HCT116 (cell line): Measurements from ENCODE around the gene DTX3L. TPM values are rescaled to one million over a fixed set of nuclear protein-coding genes. Genes with fewer than 3 reads are reported as not detected.

Source experiments
- ATAC-seq: fragments of 200-7000 bp; cut with Tn5 transposase; 2 replicates; pipeline ENCODE4 v1.9.1; 2020; ENCODE audit warnings: mild to moderate bottlenecking, moderate library complexity
- BruUV-seq: library from RNA; stranded (reverse); fragments of 400-500 nt; replicated peaks from 2 replicates; lab custom pipeline; 2021; lab: Mats Ljungman, UMichigan
- CTCF ChIA-PET: fragments of 300-600 bp; sonication (Branson Sonifier 250); formaldehyde crosslinking; loops from one replicate; lab custom pipeline; 2021; ENCODE audit warnings: antibody characterized with exemption; lab: Charles Lee
- POLR2A ChIA-PET: fragments of 300-600, 350-600 bp; sonication (Branson Sonifier 250); formaldehyde crosslinking; loops from one replicate; lab custom pipeline; 2021; ENCODE audit warnings: antibody characterized with exemption; lab: Charles Lee
- RAD21 ChIA-PET, 2 experiments: fragments of 300-600 bp; sonication (Branson Sonifier 250); formaldehyde crosslinking; loops; one replicate each; lab custom pipeline; 2023; ENCODE audit warnings: low total read pairs in 2 of 2; ENCODE audit not compliant: uncharacterized antibody in 2 of 2, unreplicated experiment in 2 of 2, low non-redundant PET in 1 of 2; lab: Charles Lee
- DNase-seq: peaks from one replicate; pipeline ENCODE4 v3.0.0-alpha.2; 2010; ENCODE audit warnings: low read depth, low spot score
- H2AFZ ChIP-seq: fragments of 200-600 bp; shearing (Covaris generic), sonication (generic); 2 replicates; pipeline ENCODE4 v1.6.1; 2017; ENCODE audit warnings: low read depth, mixed run types, mixed read lengths, antibody characterized with exemption, low read length; ENCODE audit not compliant: poor library complexity, severe bottlenecking
- H3K27ac ChIP-seq: 2 replicates; pipeline ENCODE4 v1.5.1; 2012; ENCODE audit warnings: low read depth, low read length
- H3K27me3 ChIP-seq: fragments of 200-600 bp; sonication (generic); 2 replicates; pipeline ENCODE4 v1.6.1; 2016; ENCODE audit warnings: mixed run types, low read length, mixed read lengths; ENCODE audit not compliant: insufficient read depth
- H3K36me3 ChIP-seq, 2 experiments: fragments of 200-500 bp in 1 of 2; fragments of 200-600 bp in 1 of 2; sonication (Bioruptor generic) in 1 of 2; sonication (generic) in 1 of 2; 2 replicates each; pipeline versions ENCODE4 v1.5.1 to v1.6.1; 2014 to 2016; ENCODE audit warnings: low read length in 2 of 2, inconsistent platforms in 1 of 2, mixed read lengths in 1 of 2, mixed run types in 1 of 2; ENCODE audit not compliant: insufficient read depth in 2 of 2, control insufficient read depth in 1 of 2
- H3K4me1 ChIP-seq, 2 experiments: fragments of 200-600 bp in 1 of 2; sonication (generic) in 1 of 2; 2 replicates each; pipeline versions ENCODE4 v1.5.1 to v1.6.1; 2012 to 2017; ENCODE audit warnings: low read length in 2 of 2, inconsistent platforms in 1 of 2, mild to moderate bottlenecking in 1 of 2, mixed read lengths in 1 of 2, mixed run types in 1 of 2, moderate library complexity in 1 of 2; ENCODE audit not compliant: insufficient read depth in 2 of 2, control insufficient read depth in 1 of 2
- H3K4me2 ChIP-seq: fragments of 200-600 bp; sonication (generic); 2 replicates; pipeline ENCODE4 v1.6.1; 2017; ENCODE audit warnings: mixed run types, low read length, mixed read lengths
- H3K4me3 ChIP-seq, 2 experiments: fragments of 200-600 bp in 1 of 2; sonication (generic) in 1 of 2; replicated peaks in 1 of 2; 2 replicates each; pipeline ENCODE4 v1.5.1; 2011 to 2016; ENCODE audit warnings: low read length in 2 of 2, control low read depth in 1 of 2, low read depth in 1 of 2, mild to moderate bottlenecking in 1 of 2, mixed read lengths in 1 of 2, mixed run types in 1 of 2
- H3K79me2 ChIP-seq: fragments of 200-600 bp; sonication (generic); 2 replicates; pipeline ENCODE4 v1.6.1; 2017; ENCODE audit warnings: mild to moderate bottlenecking, mixed run types, low read length, moderate library complexity, mixed read lengths; ENCODE audit not compliant: insufficient read depth
- H3K9ac ChIP-seq: fragments of 200-600 bp; sonication (generic); 2 replicates; pipeline ENCODE4 v1.6.1; 2016; ENCODE audit warnings: low read length, mixed read lengths
- H3K9me2 ChIP-seq: fragments of 200-600 bp; sonication (generic), shearing (Covaris generic); 2 replicates; pipeline ENCODE4 v1.6.1; 2017; ENCODE audit warnings: mixed run types, mild to moderate bottlenecking, moderate library complexity; ENCODE audit not compliant: insufficient read depth
- H3K9me3 ChIP-seq, 2 experiments: fragments of 200-500 bp in 1 of 2; fragments of 200-600 bp in 1 of 2; sonication (Bioruptor generic) in 1 of 2; sonication (generic) in 1 of 2; 2 replicates each; pipeline ENCODE4 v1.6.1; 2014 to 2017; ENCODE audit warnings: low read length in 2 of 2, mixed read lengths in 2 of 2, inconsistent platforms in 1 of 2, low read depth in 1 of 2, mild to moderate bottlenecking in 1 of 2, mixed run types in 1 of 2, moderate library complexity in 1 of 2; ENCODE audit not compliant: control insufficient read depth in 1 of 2, insufficient read depth in 1 of 2
- H4K20me1 ChIP-seq: fragments of 200-600 bp; sonication (generic), shearing (Covaris generic); 2 replicates; pipeline ENCODE4 v1.6.1; 2017; ENCODE audit warnings: mixed run types, mild to moderate bottlenecking, moderate library complexity; ENCODE audit not compliant: insufficient read depth
- ATF3 ChIP-seq: IDR thresholded peaks from 2 replicates; pipeline ENCODE4 v1.6.1; 2012
- EGR1 ChIP-seq: IDR thresholded peaks from 2 replicates; pipeline ENCODE4 v1.6.1; 2012; ENCODE audit warnings: low read depth
- ELF1 ChIP-seq: IDR thresholded peaks from 2 replicates; pipeline ENCODE4 v1.6.1; 2012; ENCODE audit warnings: low read depth, borderline replicate concordance
- EZH2 ChIP-seq: fragments of 200-600 bp; sonication (generic); IDR thresholded peaks from 2 replicates; pipeline ENCODE4 v1.6.1; 2017; ENCODE audit warnings: antibody characterized with exemption, mixed run types
- JUND ChIP-seq: IDR thresholded peaks from 2 replicates; pipeline ENCODE4 v1.6.1; 2012
- MAX ChIP-seq: IDR thresholded peaks from 2 replicates; pipeline ENCODE4 v1.6.1; 2012
- POLR2A ChIP-seq: IDR thresholded peaks from 2 replicates; pipeline ENCODE4 v1.7.0; 2011; ENCODE audit warnings: borderline replicate concordance; ENCODE audit not compliant: insufficient read depth, insufficient read length; ENCODE audit errors: extremely low read depth
- POLR2AphosphoS5 ChIP-seq: IDR thresholded peaks from 2 replicates; pipeline ENCODE4 v1.6.1; 2011; ENCODE audit warnings: mild to moderate bottlenecking, low read depth, low read length, moderate library complexity
- RAD21 ChIP-seq: IDR thresholded peaks from 2 replicates; pipeline ENCODE4 v1.6.1; 2012; ENCODE audit warnings: low read depth, mild to moderate bottlenecking
- REST ChIP-seq: IDR thresholded peaks from 2 replicates; pipeline ENCODE4 v1.6.1; 2012; ENCODE audit warnings: low read depth
- SIN3A ChIP-seq: IDR thresholded peaks from 2 replicates; pipeline ENCODE4 v1.6.1; 2012; ENCODE audit warnings: low read depth
- YY1 ChIP-seq: IDR thresholded peaks from 2 replicates; pipeline ENCODE4 v1.6.1; 2011; ENCODE audit warnings: low read length, low read depth, moderate library complexity, mild to moderate bottlenecking; ENCODE audit not compliant: insufficient replicate concordance; ENCODE audit errors: extremely low read depth
- ZBTB33 ChIP-seq: IDR thresholded peaks from 2 replicates; pipeline ENCODE4 v1.6.1; 2011; ENCODE audit warnings: mild to moderate bottlenecking, low read length, moderate library complexity; ENCODE audit not compliant: insufficient replicate concordance; ENCODE audit errors: extremely low read depth
- ZFX ChIP-seq: fragments of 450-650 bp; IDR thresholded peaks from 2 replicates; pipeline ENCODE4 v1.6.1; 2017
- ZNF274 ChIP-seq: fragments of 200-500 bp; sonication (Bioruptor generic); IDR thresholded peaks from 2 replicates; pipeline ENCODE4 v1.6.1; 2014; ENCODE audit warnings: mild to moderate bottlenecking, low read depth, low read length, inconsistent platforms
- intact Hi-C: fragments of 100-400 bp; cut with micrococcal nuclease; formaldehyde crosslinking; loops from 2 replicates; pipeline ENCODE4 v1.10.0; 2022
- total RNA-seq: library from RNA; stranded (reverse); gene quantifications from one replicate; pipeline ENCODE4 v1.2.1, GENCODE V29; 2021; ENCODE audit not compliant: unreplicated experiment

Gene DTX3L
- total RNA-seq, 1 experiment from 2014 or later: 13.1 TPM

- intact Hi-C loops: no loop called here
- ChIA-PET CTCF (no interaction called here), RAD21 (no interaction called here), POLR2A (no interaction called here)
- Histone ChIP-seq H3K4me1 (peaks cover 0 to 3% of the 10 kb centered on the region in 2 experiments; a peak in 1 of 4 replicates), H2AFZ (no peak overlapping the region), H3K27ac (no peak overlapping the region), H3K27me3 (no peaks in the 10 kb centered on the region), H3K9me3 (peaks cover 15 to 23% of the 10 kb centered on the region in 2 experiments; a peak in 2 of 4 replicates)
- no peak for DNase-seq
- no peak for TF ChIP-seq RAD21
- no peak for TF ChIP-seq JUND
- TF ChIP-seq EGR1: no peak
- no peak for TF ChIP-seq ZNF274
- no peak for TF ChIP-seq EZH2
- TF ChIP-seq YY1: no peak
- TF ChIP-seq SIN3A: no peak
- no peak for TF ChIP-seq MAX
- TF ChIP-seq ZFX: no peak
- no peak for TF ChIP-seq REST
- TF ChIP-seq ELF1: no peak
- no peak for TF ChIP-seq ATF3
- no peak for TF ChIP-seq ZBTB33
- TF ChIP-seq POLR2AphosphoS5: no peak
- TF ChIP-seq POLR2A: no peak
- TF ChIP-seq, all 23 proteins: peak for 0
- Histone ChIP-seq H3K4me2 (no peak overlapping the region), H3K36me3 (peaks cover 0 to 4% of the 10 kb centered on the region in 2 experiments; a peak in 1 of 4 replicates), H3K4me3 (no peak overlapping the region), H3K79me2 (no peaks in the 10 kb centered on the region), H4K20me1 (no peaks in the 10 kb centered on the region), H3K9me2 (no peaks in the 10 kb centered on the region), H3K9ac (no peak overlapping the region)
- no peak for ATAC-seq
- no TSS peak for BruUV-seq
Measured at GRCh38 chr3:122581622-122582021, 17.5 kb downstream of the DTX3L start.
